Measurements from ENCODE around the gene DDR2.

The DDR2 gene

DNA sequence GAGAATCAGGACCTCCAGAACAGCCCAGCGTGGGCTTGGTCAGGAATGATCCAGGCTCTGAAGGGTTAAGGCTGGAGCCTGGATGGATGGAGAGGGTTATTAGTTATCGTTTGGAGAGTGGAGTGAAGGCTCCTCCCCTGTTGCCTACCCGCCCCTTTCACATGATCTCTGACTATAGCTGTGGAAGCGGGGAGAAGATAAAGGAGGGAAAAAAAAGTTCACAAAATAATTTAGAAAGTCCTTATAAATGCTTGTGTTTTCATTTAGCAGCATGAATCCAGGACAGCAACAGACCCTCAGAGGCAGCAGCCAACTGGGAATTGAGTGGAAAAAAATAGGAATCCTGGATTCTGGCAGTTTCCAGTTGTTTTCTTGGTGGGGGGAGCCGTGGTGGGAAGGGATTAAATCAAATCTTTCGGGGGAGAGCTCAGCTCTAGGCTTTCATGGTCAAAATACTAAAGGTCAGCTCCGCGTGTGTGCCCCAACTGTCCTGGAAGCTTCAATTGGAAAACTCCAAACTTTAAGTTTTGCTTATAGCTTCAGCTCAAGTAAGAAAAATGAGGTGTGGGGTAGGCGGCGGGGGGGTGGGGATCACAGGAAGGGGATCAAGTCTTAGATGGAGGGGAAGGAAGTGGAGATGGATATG, 595 bp upstream of the DDR2 start:
- DNase-seq: no peak

DNA sequence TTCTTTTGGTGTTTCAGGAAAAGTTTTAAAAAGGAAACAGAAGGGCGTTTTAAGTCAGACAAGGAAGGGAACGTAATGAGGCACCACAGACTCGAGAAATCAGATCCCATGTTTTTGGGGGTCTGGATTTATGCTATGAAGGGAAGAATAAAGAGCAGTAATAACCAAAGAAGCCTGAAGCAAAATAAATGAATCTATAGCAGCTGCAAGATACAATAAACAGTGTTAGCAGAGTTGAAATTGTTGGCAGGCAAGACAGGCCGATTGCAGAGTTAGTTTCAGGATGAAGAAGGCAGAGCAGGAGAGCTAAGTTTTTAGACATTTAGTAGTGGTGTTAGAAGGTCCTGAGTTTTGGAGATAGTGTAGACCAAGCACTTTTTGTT, 425 bp downstream of the DDR2 start:
- DNase-seq: no peak

DNA sequence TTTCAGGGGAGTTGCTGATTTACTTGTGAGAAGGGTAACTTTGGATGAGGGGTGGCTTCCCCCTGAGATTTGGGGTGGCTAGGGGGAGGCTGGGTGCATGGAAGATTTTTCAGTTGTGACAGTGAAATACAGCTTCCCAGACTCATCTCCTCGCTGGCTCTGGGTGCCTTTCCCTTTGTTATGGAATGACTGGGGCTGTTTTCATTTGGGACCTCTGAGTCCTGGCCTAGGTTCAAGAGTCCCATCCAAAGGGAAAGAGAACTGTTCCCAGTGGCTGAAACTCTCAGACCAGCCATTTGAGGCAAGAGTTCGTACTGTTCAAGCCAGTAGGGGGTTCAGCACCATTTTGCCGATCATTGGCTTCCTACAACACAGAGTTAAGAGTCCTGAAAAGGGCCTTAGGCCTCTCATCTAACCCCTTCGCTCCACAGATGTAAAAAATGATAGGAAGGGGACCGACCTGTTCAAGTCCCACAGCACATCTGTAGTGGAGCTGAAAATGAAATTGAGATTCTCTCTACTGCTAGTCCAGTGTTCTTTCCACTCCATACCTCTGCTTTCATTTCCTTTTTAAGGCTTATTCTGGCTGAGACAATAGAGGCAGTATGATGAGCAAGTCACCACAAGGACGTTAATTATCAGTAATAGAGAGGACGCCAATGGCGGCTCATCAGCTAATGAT, 958 bp downstream of the DDR2 start:
- no peak for DNase-seq

DNA sequence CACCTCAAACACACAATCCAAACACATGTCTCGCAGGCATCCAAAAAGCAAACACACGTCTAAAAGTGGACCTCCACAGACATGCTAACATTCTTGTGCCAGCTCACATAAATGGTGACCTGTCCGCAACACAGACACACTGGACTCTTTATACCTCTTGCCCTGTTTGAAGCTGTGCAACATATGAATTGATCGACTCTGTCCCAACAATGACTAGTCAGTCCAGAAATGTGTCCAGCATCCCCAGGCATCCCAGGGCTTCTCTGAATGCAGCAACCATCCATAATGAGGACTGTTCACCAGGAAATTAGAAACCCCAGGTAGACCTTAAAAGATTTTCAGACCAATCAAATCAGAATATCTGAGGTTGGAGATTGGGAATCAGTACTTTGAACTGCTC, 3.2 kb downstream of the DDR2 start:
- DNase-seq: no peak

DNA sequence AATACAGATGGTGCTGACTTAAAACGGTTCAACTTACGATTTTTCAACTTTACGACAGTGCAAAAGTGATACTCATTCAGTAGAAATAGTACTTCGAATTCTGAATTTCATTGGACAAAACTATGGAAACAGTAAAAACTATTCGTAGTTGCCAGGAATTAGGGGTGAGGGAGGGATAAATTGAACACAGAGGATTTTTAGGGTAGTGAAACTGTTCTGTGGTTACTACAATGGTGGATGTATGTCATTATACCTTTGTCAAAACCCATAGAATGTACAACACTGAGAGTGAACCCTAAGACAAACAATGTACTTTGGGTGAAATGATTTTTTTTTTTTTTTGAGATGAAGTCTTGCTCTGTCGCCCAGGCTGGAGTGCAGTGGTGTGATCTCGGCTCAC, 7.5 kb downstream of the DDR2 start:
- DNase-seq: no peak

DNA sequence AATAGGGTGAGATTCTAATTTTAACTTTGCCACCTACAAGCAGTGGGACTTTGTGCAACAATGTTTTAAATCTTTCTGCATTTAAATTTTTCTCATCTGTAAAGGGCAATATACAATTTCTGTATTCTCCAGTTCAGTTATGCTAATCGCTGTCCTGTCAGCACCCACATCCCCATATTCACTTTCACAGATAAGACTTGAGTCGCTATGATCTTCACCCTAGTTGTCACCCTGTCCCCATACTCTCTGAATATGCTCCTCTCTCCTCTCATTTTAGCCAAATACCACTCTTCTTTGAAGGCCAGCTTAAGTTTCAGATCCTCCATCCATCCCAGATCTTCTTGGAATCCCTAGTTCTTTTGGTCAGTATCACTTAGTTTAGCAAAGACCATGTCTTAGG, 8.8 kb downstream of the DDR2 start:
- no peak for DNase-seq

DNA sequence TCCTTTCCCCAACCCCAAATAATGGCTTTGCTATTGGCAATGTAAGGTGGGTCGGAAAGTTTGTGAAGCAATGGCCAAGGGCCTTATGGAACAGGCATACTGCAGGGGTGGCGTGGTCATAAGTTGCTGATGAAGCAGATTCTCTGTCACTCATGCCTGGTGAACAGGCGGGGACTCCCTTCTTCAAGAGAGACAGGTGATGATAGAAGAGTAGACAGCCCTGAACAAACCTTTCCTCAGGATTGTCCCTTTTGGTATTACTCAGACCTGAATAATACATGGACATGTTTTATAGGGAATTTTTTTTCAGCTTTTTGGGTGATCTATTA, 12.7 kb downstream of the DDR2 start:
- no peak for DNase-seq

DNA sequence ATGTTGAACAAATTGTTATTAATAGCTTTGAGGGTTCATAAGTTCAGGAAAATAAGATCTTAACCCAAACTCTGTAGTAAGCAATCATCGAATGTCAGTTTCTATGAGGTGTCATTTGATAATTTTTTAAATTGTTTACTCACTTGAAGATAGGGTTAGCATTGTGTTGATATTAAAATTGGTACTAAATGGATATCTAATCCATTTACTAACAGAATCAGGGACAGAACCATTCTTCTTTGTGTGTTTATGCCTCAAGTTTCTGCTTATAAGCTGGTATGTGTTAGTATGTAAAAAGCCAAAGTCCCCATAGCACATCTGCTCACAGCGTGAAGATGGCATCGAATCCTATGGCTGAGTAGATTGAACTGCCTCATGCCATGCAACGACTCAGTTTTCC, 13.4 kb downstream of the DDR2 start:
- DNase-seq: no peak

DNA sequence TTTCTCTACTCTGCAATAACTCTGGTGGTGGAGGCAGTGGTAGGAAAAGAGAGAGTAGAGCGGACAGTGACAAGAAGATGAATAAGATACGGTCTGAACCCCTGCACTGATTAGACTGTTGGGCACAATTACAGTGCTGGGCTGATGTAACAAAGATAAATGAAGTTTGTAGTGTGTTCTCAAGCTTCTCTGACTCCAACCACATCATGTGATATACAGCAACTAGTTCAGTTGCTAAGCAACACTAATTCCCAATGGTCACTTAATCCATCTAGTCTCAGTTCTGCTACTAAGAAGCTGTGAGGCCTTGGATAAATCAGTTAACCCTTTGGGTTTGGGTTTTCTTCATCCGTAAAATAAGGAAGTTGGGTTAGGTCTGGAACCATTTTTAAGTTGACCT, 17.3 kb downstream of the DDR2 start:
- DNase-seq: no peak

DNA sequence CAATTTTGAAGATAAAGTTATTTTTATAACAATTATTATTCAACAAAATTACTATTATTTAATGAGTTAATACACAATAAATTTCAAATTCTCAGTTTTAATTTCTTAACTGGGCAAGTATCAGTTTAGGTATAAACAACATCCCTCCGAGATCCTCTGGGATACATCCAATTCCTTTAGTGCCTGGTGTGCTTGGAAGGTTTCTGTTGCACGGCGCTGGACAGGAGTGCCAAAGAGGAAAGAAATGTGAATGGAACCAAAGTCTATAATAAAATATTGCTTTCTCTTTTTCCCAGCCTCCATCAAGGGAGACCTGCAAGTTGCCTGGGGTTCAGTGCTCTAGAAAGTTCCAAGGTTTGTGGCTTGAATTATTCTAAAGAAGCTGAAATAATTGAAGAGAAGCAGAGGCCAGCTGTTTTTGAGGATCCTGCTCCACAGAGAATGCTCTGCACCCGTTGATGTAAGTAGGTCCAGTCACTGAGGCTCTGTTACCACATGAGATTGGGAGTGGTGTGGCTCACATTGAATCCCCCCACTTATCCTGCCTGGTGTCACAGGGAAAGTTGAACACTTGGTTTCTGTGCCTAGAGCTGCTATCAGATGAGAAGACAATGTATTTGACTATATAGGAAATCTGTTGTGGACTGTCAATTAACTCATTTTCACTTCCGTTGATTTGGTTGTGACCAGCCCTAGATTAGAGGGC, 22.8 kb downstream of the DDR2 start:
- no peak for DNase-seq

DNA sequence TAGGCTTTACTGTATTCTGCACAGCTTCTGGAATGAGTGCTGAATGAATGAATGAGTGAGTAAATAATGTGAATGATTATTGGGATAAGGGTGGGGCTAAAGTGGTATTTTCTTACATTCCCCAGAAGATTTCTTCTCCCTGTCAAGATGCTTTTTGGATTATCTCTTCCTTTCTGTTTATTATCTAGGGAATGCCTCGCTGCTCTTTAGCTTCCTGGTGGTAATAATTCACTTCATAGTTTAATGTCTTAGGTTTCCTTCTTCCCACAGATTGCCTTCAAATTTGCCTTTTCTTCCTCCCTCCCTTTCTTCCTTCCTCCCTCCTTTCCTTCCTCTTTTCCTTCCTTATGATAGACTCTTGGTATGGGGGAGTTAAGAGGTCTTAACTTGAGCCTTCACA, 24.0 kb downstream of the DDR2 start:
- no peak for DNase-seq

DNA sequence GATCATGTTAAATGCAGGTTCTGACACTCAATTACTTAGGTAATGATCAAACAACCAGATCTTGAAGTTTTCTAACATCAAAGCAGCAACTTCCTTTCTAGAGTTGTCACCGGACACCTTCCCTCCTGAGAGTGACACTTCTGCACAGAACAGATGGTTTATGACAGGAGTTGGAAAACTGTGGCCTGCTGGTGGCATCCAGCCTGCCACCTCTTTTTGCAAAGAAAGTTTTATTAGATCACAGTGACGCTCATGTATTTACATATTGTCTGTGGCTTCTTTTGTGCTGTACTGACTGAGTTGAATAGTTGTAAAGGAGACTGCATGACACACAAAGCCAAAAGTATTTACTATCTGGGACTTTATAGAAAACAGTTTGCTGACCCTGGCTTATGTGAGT, 28.3 kb downstream of the DDR2 start:
- no peak for DNase-seq

DNA sequence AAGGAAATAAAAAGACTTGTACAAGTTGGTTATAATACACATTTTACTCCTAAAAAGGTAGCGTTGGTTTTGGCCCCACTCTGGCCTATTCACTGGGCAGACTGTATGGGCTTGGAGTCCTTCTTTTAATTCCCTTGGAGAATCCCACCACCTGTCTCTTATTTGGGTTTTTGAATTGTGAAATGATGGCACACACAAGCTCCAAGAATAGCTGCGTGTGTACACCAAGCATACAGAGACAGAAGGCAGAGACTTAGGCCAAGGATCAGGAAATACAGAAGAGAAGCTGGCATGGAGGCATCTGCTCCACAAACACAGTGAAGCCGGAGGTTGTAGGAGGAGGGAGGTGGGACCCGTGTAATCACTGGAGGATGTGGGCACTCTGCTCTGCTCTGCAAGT, 29.1 kb downstream of the DDR2 start:
- DNase-seq: no peak

DNA sequence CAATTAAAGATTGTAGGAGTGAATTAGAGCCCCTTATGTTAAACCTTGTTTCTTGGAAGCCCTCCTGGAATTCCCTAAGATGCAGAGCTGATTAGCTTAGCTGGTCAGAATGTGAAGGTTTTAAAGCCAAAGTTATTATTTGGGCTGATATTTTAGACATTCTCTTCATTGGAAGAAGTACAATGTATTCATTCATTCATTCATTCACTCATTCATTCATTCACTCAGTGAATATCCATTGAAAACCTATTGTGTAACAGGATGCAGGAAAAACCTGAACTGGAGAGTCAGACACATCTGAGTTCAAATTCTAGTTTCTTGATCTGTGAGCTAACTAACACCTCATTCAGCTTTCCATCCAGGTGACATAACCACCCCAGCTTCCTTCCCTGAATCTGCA, 29.7 kb downstream of the DDR2 start:
- no peak for DNase-seq

DNA sequence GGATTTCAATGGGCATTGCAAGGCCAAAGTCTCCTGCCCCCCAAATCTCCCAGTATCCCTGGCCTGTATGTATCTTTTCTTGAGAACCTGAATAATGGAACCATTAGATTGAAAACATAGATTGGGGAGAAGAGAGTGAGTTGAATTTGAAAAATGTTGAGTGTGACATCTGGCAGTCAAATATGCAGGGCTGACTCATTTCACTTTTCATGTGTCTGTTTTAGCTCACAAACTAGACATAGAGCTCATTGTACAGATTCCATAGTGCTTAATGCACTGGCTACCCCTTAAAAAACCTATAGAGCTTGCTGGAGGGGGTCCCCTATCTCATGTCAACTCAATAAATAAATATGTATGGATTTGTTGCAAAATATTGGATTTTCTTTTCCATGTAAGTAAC, 30.8 kb downstream of the DDR2 start:
- no peak for DNase-seq

DNA sequence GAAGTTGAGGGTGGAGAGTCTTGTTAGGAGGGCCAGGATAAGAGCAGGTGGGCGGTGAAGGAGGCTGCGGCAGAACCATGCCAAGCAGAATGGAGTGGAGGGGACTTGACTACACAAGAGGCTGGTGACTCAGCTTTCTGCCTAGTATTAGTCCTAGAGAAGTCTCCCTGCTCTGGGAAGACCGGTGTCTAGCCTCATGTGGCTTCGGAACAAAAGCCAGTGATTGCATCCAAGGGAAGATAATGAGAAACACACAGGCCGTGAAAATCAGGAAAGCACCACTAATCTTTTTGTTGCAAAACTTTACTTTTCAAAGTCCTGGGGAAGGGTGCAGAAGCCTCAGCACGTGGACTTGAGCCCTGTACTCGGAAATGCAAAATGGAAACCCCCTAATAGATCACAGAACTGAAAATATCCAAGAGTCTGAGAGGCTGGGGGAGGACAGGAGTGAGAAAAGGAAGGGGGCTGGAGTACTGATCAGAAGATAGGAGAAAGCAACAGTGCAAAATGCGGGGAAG, 31.4 kb downstream of the DDR2 start:
- DNase-seq: no peak

DNA sequence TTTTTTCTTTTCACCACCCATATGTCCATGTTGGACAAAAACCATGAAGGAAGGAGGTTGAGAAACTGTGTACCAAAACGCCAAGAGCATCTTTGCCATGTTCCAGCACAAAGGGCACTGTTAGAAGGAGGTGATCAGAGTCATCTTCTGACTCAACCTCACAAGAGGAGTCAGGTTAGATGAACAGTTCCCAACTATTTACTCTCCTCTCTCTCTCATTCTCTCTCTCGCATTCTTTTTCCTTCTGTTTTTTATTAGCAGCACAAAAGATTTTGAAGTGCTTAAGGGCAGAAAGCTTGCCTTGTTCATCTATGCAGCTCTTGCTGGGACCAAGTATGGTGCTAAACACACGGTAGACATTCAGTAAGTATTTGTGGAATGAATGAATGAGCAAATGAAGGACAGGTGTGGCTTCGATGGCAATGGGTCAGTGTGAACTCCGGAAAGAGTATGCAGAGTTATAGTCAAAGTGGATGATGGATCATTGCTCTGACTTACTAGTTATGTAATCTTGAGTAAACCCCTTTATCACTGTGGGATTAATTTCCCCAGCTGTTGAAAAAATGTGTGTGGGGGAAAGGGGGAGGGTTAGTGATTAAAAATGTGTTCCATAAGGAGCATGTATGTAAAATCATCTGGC, 33.9 kb downstream of the DDR2 start:
- DNase-seq: no peak

DNA sequence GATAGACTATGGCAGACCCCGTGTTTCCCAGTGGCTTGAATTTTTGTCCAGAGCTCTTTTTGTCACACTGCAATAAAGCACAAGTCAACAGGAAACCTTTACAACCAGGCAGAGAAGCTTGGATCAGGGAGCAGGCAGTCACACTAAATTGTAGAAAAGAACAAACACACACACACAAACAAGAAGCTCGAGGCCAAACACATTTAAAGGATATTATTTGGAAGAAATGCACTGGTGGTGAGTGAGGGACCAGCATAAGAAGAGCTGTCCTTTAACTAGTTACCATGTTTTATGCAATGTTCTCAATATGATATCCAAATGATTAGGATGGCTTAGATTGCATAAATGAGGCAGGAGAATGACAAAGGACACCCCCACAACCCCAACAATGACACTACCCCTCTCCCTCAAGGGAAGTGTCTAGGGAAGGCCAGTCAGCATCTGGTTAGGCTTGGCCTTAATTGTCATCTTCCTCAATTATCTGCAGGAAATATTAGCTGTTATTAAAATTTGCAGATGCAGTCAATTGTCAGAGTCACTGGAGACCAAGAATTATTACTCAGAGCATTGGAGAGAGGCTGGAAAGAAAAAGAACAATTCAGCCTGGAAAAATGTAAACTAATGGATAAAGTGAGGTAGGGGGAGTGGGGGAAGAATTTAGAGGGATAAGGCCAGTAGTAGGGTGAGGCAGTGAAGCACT, 35.3 kb downstream of the DDR2 start:
- no peak for DNase-seq

DNA sequence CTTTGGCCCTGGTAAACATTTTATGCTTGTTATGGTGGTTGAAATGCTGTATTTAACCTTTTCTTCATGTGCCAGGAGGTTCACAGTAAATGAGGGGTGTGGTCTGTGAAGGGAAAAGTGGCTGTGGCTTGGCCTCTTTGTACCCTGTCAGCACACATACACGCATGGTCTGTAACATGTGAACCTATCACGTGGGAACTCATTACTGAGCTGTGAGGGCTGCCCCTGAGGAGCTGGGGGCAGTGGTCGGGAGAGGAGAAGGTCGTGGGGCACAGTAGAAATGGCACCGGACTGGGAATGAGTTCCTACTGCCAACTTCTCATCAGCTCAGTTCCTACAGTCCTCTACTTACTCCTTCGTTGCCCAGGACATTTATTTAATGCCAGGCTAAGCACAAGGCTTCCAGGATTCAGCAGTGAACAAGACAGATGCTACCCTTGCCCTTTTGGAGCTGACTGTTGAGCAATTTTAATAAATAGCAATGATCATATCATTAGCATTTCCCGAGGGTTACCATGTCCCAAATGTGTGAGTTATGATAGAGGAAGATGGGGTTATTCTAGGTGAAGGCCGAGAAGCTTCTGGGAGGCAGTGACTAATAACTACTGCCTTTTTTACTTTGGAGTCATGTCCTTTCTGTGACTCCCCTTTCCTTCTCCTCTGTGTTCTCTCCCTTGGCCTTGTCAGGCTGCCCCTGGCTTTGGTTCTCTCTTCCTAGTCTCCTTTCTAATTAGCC, 38.8 kb downstream of the DDR2 start:
- no peak for DNase-seq

DNA sequence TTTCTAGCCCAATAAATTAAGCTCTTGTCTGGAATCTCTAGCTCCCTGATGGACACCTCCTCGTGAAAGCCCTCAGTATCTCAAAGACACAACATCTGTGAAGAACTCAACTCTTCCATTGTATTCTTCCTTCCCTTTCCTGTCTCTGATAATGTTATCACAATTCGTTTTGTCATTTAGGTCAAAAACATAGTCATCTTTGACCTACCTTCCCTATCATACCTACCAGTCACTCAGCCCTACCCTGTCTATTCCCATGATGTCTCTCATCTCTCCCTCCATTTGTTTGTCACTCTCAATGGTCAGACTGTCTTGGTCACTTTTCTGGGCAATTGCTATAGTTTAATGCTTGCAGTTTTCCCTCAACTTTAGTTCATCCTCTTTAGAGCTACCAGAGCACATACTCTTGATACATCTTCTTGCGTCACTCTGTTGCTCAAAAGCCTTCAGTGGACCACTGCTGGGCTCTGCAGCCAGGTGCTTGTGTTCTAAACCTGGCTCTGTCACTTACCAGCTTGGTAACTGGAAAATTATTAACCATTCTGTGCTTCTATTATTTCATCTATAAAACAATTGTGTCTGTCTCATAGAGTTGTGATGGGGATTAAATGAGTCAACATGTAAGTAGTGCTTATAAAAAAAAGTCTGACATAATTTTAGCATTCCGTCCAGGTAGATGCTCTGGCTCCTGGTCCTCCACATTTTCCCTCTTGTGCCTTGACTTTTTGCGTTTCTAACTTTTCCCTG, 39.6 kb downstream of the DDR2 start:
- DNase-seq: no peak

DNA sequence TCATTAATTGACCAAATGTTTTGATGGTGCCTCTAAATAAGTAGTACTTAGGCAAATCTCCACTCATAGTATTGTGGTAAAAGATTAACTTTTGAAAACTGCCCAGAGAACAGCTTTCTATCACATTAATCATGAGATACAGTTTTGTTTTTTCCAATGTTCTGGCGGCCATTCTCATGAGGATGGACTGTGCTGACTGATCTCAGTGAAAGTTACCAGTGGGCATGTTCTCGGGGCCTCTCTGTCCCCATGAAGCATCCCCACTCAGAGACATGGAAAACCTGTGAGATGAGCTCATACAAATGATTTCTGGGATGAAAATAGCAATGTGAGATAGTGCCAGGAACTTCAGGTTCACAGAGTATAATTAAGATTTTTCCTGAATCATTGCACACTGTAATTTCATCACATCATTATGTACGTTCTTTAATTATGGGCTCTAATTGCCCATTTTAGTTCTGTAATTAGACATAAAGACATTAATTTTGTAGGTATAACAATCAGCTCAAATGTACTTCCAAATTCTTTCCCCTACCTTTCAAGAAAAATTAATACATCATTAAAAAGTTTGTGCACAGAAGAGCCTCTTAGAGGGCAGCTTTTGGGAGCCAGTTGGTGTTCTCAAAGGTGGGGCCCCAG, 40.5 kb downstream of the DDR2 start:
- DNase-seq: no peak

Measured in NCI-H1417 treated with DMSO at 0.1 percent for 48 hours (cell line).